ENCODE data around the gene CBX5. TPM values are rescaled to one million over a fixed set of nuclear protein-coding genes. Genes with fewer than 3 reads are reported as not detected.

CBX5 gene
- total and polyA plus RNA-seq, 2 of the 8 experiments (the other 6 are each of a cell fraction or from before 2014, with no cell fraction given), result 62.4 to 231 TPM

DNA sequence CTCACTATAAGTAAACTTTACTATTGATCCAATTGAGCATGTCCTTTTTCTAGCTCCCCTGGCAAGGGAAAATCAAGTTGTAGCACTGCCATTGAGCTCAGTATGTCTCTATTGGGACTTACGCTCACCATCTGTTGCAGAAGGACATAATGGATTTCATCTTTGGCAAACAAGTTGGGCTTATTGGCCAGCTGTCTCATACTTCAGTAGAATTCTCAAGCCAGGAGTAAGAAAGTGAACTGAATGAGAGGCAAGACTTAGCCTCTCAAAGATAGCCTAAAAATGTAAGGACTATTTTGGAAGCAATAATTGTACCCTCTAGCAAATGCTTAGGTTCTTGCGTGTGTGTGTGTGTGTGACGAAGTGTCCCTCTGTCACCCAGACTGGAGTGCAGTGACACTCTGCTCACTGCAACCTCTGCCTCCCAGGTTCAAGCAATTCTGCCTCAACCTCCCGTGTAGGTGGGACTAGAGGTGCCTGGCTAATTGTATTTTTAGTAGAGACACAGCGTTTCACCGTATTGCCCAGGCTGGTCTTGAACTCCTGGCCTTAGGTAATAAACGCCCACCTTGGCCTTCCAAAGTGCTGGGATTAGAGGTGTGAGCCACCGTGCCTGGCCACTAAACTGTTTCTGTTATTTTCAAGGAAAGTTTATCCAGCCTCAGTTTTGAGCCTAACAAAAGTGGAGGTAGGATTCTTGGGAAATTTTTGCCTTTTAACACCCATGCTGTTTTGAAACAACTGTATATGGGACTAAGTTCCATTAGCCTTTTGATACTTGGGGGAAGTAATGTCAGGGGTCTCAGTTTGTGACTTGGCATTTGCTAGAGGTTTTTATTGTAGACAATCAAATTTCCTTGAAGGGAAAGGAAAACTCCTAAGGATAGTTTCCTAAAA, 7.6 kb upstream of the CBX5 start:
- no peaks in the 10 kb centered on the region for H3K27me3 ChIP-seq (replicated peaks in 1 of 4; ENCODE audit: control insufficient read depth in 3 of 4, extremely low read depth in 1 of 4, insufficient read depth in 3 of 4, low read length in 3 of 4)
- H3K56ac ChIP-seq (replicated peaks; ENCODE audit: insufficient read length, low read depth, low read length), result no peak overlapping the region
- H3K4me1 ChIP-seq (replicated peaks in 1 of 4; ENCODE audit: control insufficient read depth in 3 of 4, insufficient read depth in 4 of 4, low read length in 3 of 4), result peaks cover 0 to 7% (median 3%) of the 10 kb centered on the region in 4 experiments; a peak in 4 of 7 replicates
- no peak overlapping the region for H3K27ac ChIP-seq (ENCODE audit: low read depth, low read length)
- H3K79me1 ChIP-seq (ENCODE audit: low read depth, low read length), result no peaks in the 10 kb centered on the region
- H3K23ac ChIP-seq (ENCODE audit: insufficient read length), result no peak overlapping the region
- H3K14ac ChIP-seq (ENCODE audit: insufficient read length), result no peak overlapping the region
- no peak overlapping the region for H2BK5ac ChIP-seq (ENCODE audit: low read depth, low read length)
- no peak overlapping the region for H4K8ac ChIP-seq (ENCODE audit: extremely low read depth, insufficient read depth, low read length)
- FAIRE-seq, result no peak
- H3K9ac ChIP-seq (replicated peaks in 1 of 4; ENCODE audit: extremely low read depth in 1 of 4, low read depth in 3 of 4, low read length in 3 of 4), result no peak overlapping the region; a peak in 1 of 7 replicates
- TF ChIP-seq PHF8 (conservative IDR thresholded peaks at IDR 0.05; ENCODE audit: low read depth, low read length) (no peak; the same call in 1 of the 2 replicates), NRF1 (IDR thresholded peaks at IDR 0.05; ENCODE audit: low read depth, low read length) (peak; percentile 9; the same call in 1 of the 2 replicates), TAF7 (optimal IDR thresholded peaks at IDR 0.05; ENCODE audit: borderline replicate concordance, low read depth, low read length) (peak; percentile 14), CBX5 (IDR thresholded peaks at IDR 0.05; ENCODE audit: low read depth, low read length) (no peak), SIRT6 (IDR thresholded peaks at IDR 0.05; ENCODE audit: low read length) (no peak), CHD2 (IDR thresholded peaks at IDR 0.05; ENCODE audit: low read length) (0 out of 2 replicates have a peak, but pooled peaks have one; percentile 8), POLR2AphosphoS5 (IDR thresholded peaks at IDR 0.05; ENCODE audit: low read depth, low read length) (peak; percentile 99), ATF2 (IDR thresholded peaks at IDR 0.05; ENCODE audit: low read length) (no peak), POLR2A (IDR thresholded peaks at IDR 0.05; ENCODE audit: control extremely low read depth in 1 of 2, low read depth in 2 of 2, low read length in 2 of 2) (peak; percentile 86 to 89)
- no peak overlapping the region for H2BK120ac ChIP-seq (replicated peaks; ENCODE audit: low read depth, low read length)
- peaks cover 0 to 19% of the 10 kb centered on the region in 2 experiments; a peak in 3 of 4 replicates for H3K79me2 ChIP-seq (ENCODE audit: control insufficient read depth in 1 of 2, insufficient read depth in 2 of 2, low read length in 2 of 2)
- no peak overlapping the region for H3K4me3 ChIP-seq (ENCODE audit: extremely low read depth in 1 of 4, insufficient read depth in 2 of 4, low read depth in 3 of 4, low read length in 4 of 4)
- no peak overlapping the region for H4K5ac ChIP-seq (ENCODE audit: insufficient read length, low read depth, low read length)
- no peak overlapping the region for H4K91ac ChIP-seq (replicated peaks; ENCODE audit: insufficient read length, low read length)
- H3K4ac ChIP-seq (replicated peaks; ENCODE audit: insufficient read length, low read depth, low read length), result no peak overlapping the region
- DNase-seq (ENCODE audit: low read depth in 1 of 2, low spot score in 2 of 2), result no peak
- H2BK12ac ChIP-seq (ENCODE audit: low read depth, low read length), result no peak overlapping the region
- peaks cover 15 to 17% of the 10 kb centered on the region in 2 experiments for H4K20me1 ChIP-seq (replicated peaks in 1 of 2; ENCODE audit: control insufficient read depth in 1 of 2, insufficient read depth in 2 of 2, low read length in 2 of 2)
- CTCF ChIA-PET (ENCODE audit: partially characterized antibody), result interaction anchor here (0.5 to 14.9 kb wide), 17 partner anchors 10 to 92 kb away, joined by 3 to 618 read pairs (median 5); partner anchors contain the start of genes COPZ1 and NFE2
- H2BK15ac ChIP-seq (ENCODE audit: low read length), result no peak overlapping the region
- POLR2A ChIA-PET (ENCODE audit: partially characterized antibody), result interaction anchor here (0.9 to 15.0 kb wide), 31 partner anchors 7 to 112 kb away, joined by 3 to 1006 read pairs (median 14); partner anchors contain the start of genes CBX5, COPZ1, HNRNPA1 and NFE2
- H3K18ac ChIP-seq (ENCODE audit: extremely low read depth, low read length), result no peak overlapping the region
- no peak overlapping the region for H3K4me2 ChIP-seq (ENCODE audit: insufficient read depth in 1 of 2, low read depth in 2 of 2, low read length in 2 of 2)
- 83% methylated on average over 8 of the region's 8 CpGs; no CpG with 5 or more reads in 1 of the 2 experiments for WGBS, 2 experiments (ENCODE audit: extremely low coverage in 1 of 2, insufficient coverage in 1 of 2, insufficient read length in 1 of 2, insufficient replicate concordance in 2 of 2, low coverage in 1 of 2, low lambda C conversion rate in 2 of 2, missing lambda C conversion rate in 1 of 2)
- H3K36me3 ChIP-seq (ENCODE audit: control insufficient read depth in 2 of 4, insufficient read depth in 4 of 4, low read length in 3 of 4), result peaks cover 33 to 59% (median 46%) of the 10 kb centered on the region in 4 experiments
- no peak overlapping the region for H2AFZ ChIP-seq (ENCODE audit: low read length)
- no peak overlapping the region for H2AK5ac ChIP-seq (ENCODE audit: low read depth, low read length)
- no peaks in the 10 kb centered on the region for H3K9me3 ChIP-seq (ENCODE audit: insufficient read depth in 2 of 2, low read depth in 1 of 2, low read length in 1 of 2)
- H2BK20ac ChIP-seq (ENCODE audit: low read length), result no peak overlapping the region
- peaks cover 3% of the 10 kb centered on the region for H3K23me2 ChIP-seq (ENCODE audit: low read depth, low read length)
